ENCODE measurements around the gene INTS6L. TPM values are rescaled to one million over a fixed set of nuclear protein-coding genes. Genes with fewer than 3 reads are reported as not detected.

INTS6L gene
- total RNA-seq, 4 donors from 2014 or later, result 0.19 to 1.6 (median 0.93) TPM

GRCh38 chrX:135629342-135629741, 108.9 kb downstream of the INTS6L start:
- in situ Hi-C loops (cut with MboI; ENCODE audit: low sequenced_read_pairs in 4 of 4) (no loop called here), intact Hi-C loops (cut with DNase I; ENCODE audit: low total_unique reads) (no loop called here)
- no peaks in the 10 kb centered on the region for H3K9me3 ChIP-seq
- ATAC-seq (no peak), DNase-seq (no peak)
- H3K27me3 ChIP-seq, result no peaks in the 10 kb centered on the region
- no peak overlapping the region for H3K27ac ChIP-seq
- TF ChIP-seq CTCF (IDR thresholded peaks at IDR 0.05 in 4 of 5, conservative IDR thresholded peaks at IDR 0.05 in 1 of 5) (no peak), POLR2A (IDR thresholded peaks at IDR 0.05) (no peak)
- no peaks in the 10 kb centered on the region for H3K4me1 ChIP-seq
- H3K4me3 ChIP-seq, result no peak overlapping the region
- H3K36me3 ChIP-seq, result no peaks in the 10 kb centered on the region

Other genes starting within 250 kb of the INTS6L start
- not detected for gene ETDC, start 211.2 kb upstream of the INTS6L start, total RNA-seq
- gene ZNF75D, start 176.6 kb upstream of the INTS6L start, total RNA-seq, result 1 to 10 TPM; 4.7 to 5.8 (median 5.2) TPM
- gene ZNF449, start 175.9 kb upstream of the INTS6L start, total RNA-seq, result 1 to 10 TPM; 1.7 to 4.2 (median 3.3) TPM
- gene SMIM10L2A, start 98.7 kb upstream of the INTS6L start, total RNA-seq, result under 1 TPM in 2 of 4 donors, not detected in 2; 0.04 to 0.05 TPM
- not detected for gene CT45A1, start 193.0 kb downstream of the INTS6L start, total RNA-seq
- not detected for gene CT45A3, start 247.5 kb downstream of the INTS6L start, total RNA-seq